PC-3 (cell line): ENCODE results near the gene CADM4. TPM values are rescaled to one million over a fixed set of nuclear protein-coding genes. Genes with fewer than 3 reads are reported as not detected.

Experiments
- ATAC-seq: fragments of 200-7000 bp; cut with Tn5 transposase; 2 replicates; pipeline ENCODE4 v1.9.1; 2020; ENCODE audit warnings: mild to moderate bottlenecking, moderate library complexity
- BruUV-seq: library from RNA; stranded (reverse); fragments of 400-500 nt; replicated peaks from 2 replicates; lab custom pipeline; 2021; lab: Mats Ljungman, UMichigan
- CTCF ChIA-PET: fragments of 300-600 bp; sonication (Branson Sonifier 250); formaldehyde crosslinking; loops from one replicate; lab custom pipeline; 2022; ENCODE audit warnings: antibody characterized with exemption; lab: Charles Lee
- POLR2A ChIA-PET: fragments of 300-600 bp; sonication (Branson Sonifier 250); formaldehyde crosslinking; loops from one replicate; lab custom pipeline; 2022; ENCODE audit warnings: antibody characterized with exemption; ENCODE audit not compliant: unreplicated experiment; lab: Charles Lee
- DNase-seq: peaks from one replicate; pipeline ENCODE4 v3.0.0-alpha.2; 2015
- H2AFZ ChIP-seq: fragments of 300-600 bp; sonication (generic); 2 replicates; pipeline ENCODE4 v1.6.0; 2016; ENCODE audit warnings: antibody characterized with exemption, low read length
- H3F3A ChIP-seq: fragments of 300-600 bp; sonication (generic); one replicate; pipeline ENCODE4 v1.6.0; 2017; ENCODE audit warnings: antibody characterized with exemption, low read length, control low read depth, mild to moderate bottlenecking; ENCODE audit not compliant: unreplicated experiment
- H3K27ac ChIP-seq: fragments of 300-600 bp; sonication (generic); 2 replicates; pipeline ENCODE4 v1.5.1; 2016; ENCODE audit warnings: mild to moderate bottlenecking, low read length
- H3K27me3 ChIP-seq: fragments of 300-600 bp; sonication (generic); 2 replicates; pipeline ENCODE4 v1.6.1; 2016; ENCODE audit warnings: low read length, mixed read lengths
- H3K36me3 ChIP-seq: fragments of 300-600 bp; sonication (generic); 2 replicates; pipeline ENCODE4 v1.6.1; 2016; ENCODE audit warnings: low read depth, mixed run types, low read length, mixed read lengths
- H3K4me1 ChIP-seq: fragments of 300-600 bp; sonication (generic); 2 replicates; pipeline ENCODE4 v1.5.1; 2016; ENCODE audit warnings: low read length; ENCODE audit not compliant: insufficient read depth
- H3K4me2 ChIP-seq: fragments of 300-600 bp; sonication (generic); 2 replicates; pipeline ENCODE4 v1.6.0; 2016; ENCODE audit warnings: low read length
- H3K4me3 ChIP-seq: fragments of 300-600 bp; sonication (generic); 2 replicates; pipeline ENCODE4 v1.5.1; 2016; ENCODE audit warnings: mild to moderate bottlenecking, low read length, mixed read lengths
- H3K79me2 ChIP-seq: fragments of 300-600 bp; sonication (generic); 2 replicates; pipeline ENCODE4 v1.6.1; 2017; ENCODE audit warnings: low read length, mixed read lengths
- H3K9ac ChIP-seq: fragments of 300-600 bp; sonication (generic); 2 replicates; pipeline ENCODE4 v1.6.0; 2016; ENCODE audit warnings: mild to moderate bottlenecking, low read length
- H3K9me2 ChIP-seq: fragments of 300-600 bp; sonication (generic); replicated peaks from 2 replicates; pipeline ENCODE4 v1.6.1; 2016; ENCODE audit warnings: mixed run types, low read length, mixed read lengths
- H3K9me3 ChIP-seq: fragments of 300-600 bp; sonication (generic); 2 replicates; pipeline ENCODE4 v1.6.1; 2016; ENCODE audit warnings: low read length, mixed read lengths
- H4K20me1 ChIP-seq: fragments of 300-600 bp; sonication (generic); 2 replicates; pipeline ENCODE4 v1.6.1; 2016; ENCODE audit warnings: low read length, mixed read lengths
- EZH2 ChIP-seq: fragments of 300-600 bp; sonication (generic); IDR thresholded peaks from one replicate; pipeline ENCODE4 v1.6.1; 2017; ENCODE audit warnings: antibody characterized with exemption, mild to moderate bottlenecking, low read length; ENCODE audit not compliant: unreplicated experiment
- EZH2phosphoT487 ChIP-seq: fragments of 300-600 bp; sonication (generic); IDR thresholded peaks from 2 replicates; pipeline ENCODE4 v1.6.1; 2018; ENCODE audit warnings: mild to moderate bottlenecking, antibody characterized with exemption, low read length, borderline replicate concordance
- intact Hi-C: fragments of 100-400 bp; cut with micrococcal nuclease; formaldehyde crosslinking; loops from 2 replicates; pipeline ENCODE4 v1.9.0; 2023
- total RNA-seq: library from RNA; depleted of rRNA; stranded (reverse); fragments of >200 nt; gene quantifications from 2 replicates; pipeline ENCODE4 v1.2.3, GENCODE V29; 2014
- TF ChIP-seq, protein P1 (sequence below): fragments of 300-600 bp; sonication (generic); conservative IDR thresholded peaks from 2 replicates; pipeline ENCODE4 v1.5.1; 2017; ENCODE audit warnings: antibody characterized with exemption, low read depth, mild to moderate bottlenecking, low read length

Gene CADM4
- total RNA-seq, 1 experiment from 2014 or later = 13.7 TPM

DNA sequence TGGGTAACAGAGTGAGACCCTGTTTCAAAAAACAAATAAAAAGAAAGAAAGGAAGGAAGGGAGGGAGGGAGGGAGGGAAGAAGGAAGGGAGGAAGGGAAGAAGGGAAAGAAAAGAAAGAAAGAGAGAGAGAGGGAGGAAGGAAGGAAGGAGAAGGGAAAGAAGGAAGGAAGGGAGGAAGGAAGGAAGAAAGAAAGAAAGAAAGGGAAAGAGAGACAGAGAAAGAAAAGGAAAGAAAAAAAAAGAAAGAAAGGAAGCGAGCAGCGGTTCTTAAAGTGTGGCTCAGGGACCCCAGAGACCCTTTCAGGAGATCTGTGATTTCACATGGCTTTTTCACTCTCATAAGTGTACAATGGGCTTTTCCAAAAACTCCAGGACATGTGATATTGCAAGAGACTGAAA is 9.9 kb upstream of the CADM4 start:
- TF ChIP-seq EZH2 = no peak
- TF ChIP-seq EZH2phosphoT487 = no peak
- TF ChIP-seq, protein P1, sequence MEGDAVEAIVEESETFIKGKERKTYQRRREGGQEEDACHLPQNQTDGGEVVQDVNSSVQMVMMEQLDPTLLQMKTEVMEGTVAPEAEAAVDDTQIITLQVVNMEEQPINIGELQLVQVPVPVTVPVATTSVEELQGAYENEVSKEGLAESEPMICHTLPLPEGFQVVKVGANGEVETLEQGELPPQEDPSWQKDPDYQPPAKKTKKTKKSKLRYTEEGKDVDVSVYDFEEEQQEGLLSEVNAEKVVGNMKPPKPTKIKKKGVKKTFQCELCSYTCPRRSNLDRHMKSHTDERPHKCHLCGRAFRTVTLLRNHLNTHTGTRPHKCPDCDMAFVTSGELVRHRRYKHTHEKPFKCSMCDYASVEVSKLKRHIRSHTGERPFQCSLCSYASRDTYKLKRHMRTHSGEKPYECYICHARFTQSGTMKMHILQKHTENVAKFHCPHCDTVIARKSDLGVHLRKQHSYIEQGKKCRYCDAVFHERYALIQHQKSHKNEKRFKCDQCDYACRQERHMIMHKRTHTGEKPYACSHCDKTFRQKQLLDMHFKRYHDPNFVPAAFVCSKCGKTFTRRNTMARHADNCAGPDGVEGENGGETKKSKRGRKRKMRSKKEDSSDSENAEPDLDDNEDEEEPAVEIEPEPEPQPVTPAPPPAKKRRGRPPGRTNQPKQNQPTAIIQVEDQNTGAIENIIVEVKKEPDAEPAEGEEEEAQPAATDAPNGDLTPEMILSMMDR = no peak
- no peak overlapping the region for H3K27ac ChIP-seq
- no peak overlapping the region for H3K9ac ChIP-seq
- no TSS peak for BruUV-seq
- peaks cover 5% of the 10 kb centered on the region for H3F3A ChIP-seq
- no peaks in the 10 kb centered on the region for H3K27me3 ChIP-seq
- ChIA-PET POLR2A (no interaction called here), CTCF (no interaction called here)
- H3K4me1 ChIP-seq = no peaks in the 10 kb centered on the region
- no peak overlapping the region for H2AFZ ChIP-seq
- H3K9me3 ChIP-seq = no peaks in the 10 kb centered on the region
- H3K9me2 ChIP-seq = no peaks in the 10 kb centered on the region
- H3K4me2 ChIP-seq = no peak overlapping the region
- H3K4me3 ChIP-seq = no peak overlapping the region
- ATAC-seq (no peak), DNase-seq (no peak)
- H3K36me3 ChIP-seq = peaks cover 25% of the 10 kb centered on the region
- intact Hi-C loops = no loop called here
- H3K79me2 ChIP-seq = no peaks in the 10 kb centered on the region
- no peaks in the 10 kb centered on the region for H4K20me1 ChIP-seq

DNA sequence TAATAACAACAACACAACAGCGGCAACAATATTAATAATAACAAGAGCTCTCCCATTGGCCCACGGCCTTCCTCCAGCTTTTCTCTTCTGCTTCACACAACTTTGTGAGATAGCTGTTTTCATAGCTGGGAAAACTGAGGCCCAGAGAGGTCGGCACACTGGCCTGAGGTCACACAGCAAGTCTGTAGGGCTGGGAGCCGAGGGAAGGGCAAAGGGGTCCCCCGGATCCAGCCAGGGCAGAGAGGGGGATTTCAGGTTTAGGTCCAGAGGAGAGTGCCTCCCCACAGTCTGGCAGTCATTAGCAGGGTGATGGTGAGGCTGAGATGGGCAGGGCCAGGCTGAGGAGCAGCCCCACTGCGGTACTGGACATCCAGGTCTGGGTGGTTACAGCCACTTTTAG is 9.0 kb upstream of the CADM4 start:
- intact Hi-C loops = no loop called here
- TF ChIP-seq EZH2phosphoT487 (no peak), EZH2 (no peak)
- TF ChIP-seq, protein P1 = no peak
- no peak overlapping the region for H2AFZ ChIP-seq

DNA sequence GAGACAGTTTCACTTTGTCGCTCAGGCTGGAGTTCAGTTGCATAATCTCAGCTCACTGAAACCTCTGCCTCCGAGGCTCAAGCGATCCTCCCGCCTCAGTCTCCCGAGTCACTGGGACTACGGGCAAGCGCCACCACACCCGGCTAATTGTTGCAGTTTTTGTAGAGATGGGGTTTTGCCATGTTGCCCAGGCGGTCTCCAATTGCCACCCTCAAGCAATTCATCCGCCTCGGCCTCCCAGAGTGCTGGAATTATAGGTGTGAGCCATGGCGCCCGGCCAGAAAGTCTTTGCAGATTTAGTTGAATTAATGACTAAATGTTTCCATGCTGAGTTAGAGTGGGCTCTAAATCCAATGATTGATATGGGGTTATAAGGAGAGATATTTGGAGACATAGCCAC is 4.5 kb upstream of the CADM4 start:
- Histone ChIP-seq H3K9ac (no peak overlapping the region), H3K27ac (no peak overlapping the region), H3K27me3 (no peaks in the 10 kb centered on the region), H3K4me2 (no peak overlapping the region), H3K4me3 (no peak overlapping the region), H2AFZ (no peak overlapping the region), H4K20me1 (no peaks in the 10 kb centered on the region), H3K9me2 (no peaks in the 10 kb centered on the region), H3K79me2 (no peaks in the 10 kb centered on the region), H3K36me3 (peaks cover 7% of the 10 kb centered on the region), H3K9me3 (no peaks in the 10 kb centered on the region), H3F3A (peaks cover 5% of the 10 kb centered on the region), H3K4me1 (no peaks in the 10 kb centered on the region; the same call in 1 of the 2 replicates)
- BruUV-seq = no TSS peak
- ChIA-PET CTCF (no interaction called here), POLR2A (no interaction called here)
- intact Hi-C loops = no loop called here
- no peak for ATAC-seq
- DNase-seq = no peak
- TF ChIP-seq EZH2phosphoT487 = no peak
- no peak for TF ChIP-seq EZH2
- TF ChIP-seq, protein P1 = no peak

More for the DNA sequence above, 9.0 kb upstream of the CADM4 start:
- ATAC-seq (no peak), DNase-seq (no peak)
- Histone ChIP-seq H3K4me1 (no peaks in the 10 kb centered on the region), H3K9me3 (no peaks in the 10 kb centered on the region), H3K27me3 (no peaks in the 10 kb centered on the region), H3K4me3 (no peak overlapping the region), H3K36me3 (peaks cover 25% of the 10 kb centered on the region), H3K9ac (no peak overlapping the region), H4K20me1 (no peaks in the 10 kb centered on the region), H3K27ac (no peak overlapping the region), H3K9me2 (no peaks in the 10 kb centered on the region), H3F3A (peaks cover 5% of the 10 kb centered on the region), H3K4me2 (no peak overlapping the region), H3K79me2 (no peaks in the 10 kb centered on the region)
- CTCF ChIA-PET = no interaction called here
- POLR2A ChIA-PET = no interaction called here
- BruUV-seq = no TSS peak
